GM23248 (cell line): ENCODE data around the gene DIPK1B.

Experiments
- EZH2 ChIP-seq: fragments of 200-600 bp; sonication (generic); IDR thresholded peaks from 2 replicates; pipeline ENCODE4 v1.6.1; 2018; ENCODE audit warnings: antibody characterized with exemption, mild to moderate bottlenecking; ENCODE audit not compliant: insufficient read depth, poor library complexity, severe bottlenecking
- EZH2phosphoT487 ChIP-seq: fragments of 200-600 bp; sonication (generic); IDR thresholded peaks from 2 replicates; pipeline ENCODE4 v1.6.1; 2018; ENCODE audit warnings: antibody characterized with exemption, moderate library complexity, mild to moderate bottlenecking, low read depth; ENCODE audit not compliant: insufficient read depth

- TF ChIP-seq EZH2 (no peak), EZH2phosphoT487 (no peak)
Observed at GRCh38 chr9:136681029-136681428, 31.3 kb upstream of the DIPK1B start.
